Measurements from ENCODE around the gene ANG.
"Not testable (repeated sequence)": the region's sequence is repeated elsewhere in the genome, so short reads cannot be mapped to it uniquely, and the experiment has no call there.

ANG gene

DNA sequence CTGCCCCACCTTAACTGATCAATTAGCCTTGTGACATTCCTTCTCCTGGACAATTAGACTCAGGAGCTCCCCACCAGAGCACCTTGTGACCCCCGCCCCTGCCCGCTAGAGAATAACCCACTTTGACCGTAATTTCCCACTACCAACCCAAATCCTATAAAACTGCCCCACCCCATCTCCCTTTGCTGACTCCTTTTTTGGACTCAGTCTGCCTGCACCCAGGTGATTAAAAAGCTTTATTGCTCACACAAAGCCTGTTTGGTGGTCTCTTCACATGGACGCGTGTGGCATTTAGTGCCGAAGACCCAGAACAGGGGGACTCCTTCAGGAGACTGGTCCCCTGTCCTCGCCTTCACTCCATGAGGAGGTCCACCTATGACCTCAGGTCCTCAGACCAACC lies 12.4 kb downstream of the ANG start:
- DNase-seq, result not testable (repeated sequence)

DNA sequence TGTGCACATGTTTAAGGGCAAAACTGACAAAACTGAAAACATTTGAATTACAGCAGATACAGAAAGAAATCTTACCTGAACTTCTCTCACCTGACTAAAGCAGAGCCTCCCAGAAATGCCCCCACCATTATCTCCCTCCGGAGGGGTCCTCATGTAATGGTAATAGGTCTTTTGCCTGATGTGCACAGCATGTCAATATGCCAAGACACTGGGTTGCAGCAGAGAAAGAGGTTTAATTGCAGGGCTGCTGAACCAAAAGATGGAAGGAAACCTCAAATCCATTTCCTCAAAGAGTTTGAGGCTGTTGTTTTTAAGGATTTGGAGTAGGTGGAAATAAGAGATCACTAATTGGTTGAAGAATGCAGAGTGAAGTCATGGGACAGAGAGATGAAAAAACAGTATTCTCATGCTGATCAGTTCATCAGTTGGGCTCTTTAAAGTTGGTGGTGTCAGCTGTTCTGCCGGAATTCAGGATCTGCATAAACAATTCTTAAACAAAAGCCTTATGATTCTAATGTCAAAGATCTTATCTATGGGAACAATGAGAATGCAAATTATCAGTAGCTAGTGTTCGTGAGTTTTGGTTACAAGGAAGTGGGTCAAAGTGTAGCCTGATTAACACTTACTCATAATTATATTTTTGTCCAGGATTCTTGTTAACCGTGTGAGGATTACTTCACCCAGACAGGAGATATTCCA lies 18.2 kb downstream of the ANG start:
- no peak for DNase-seq

DNA sequence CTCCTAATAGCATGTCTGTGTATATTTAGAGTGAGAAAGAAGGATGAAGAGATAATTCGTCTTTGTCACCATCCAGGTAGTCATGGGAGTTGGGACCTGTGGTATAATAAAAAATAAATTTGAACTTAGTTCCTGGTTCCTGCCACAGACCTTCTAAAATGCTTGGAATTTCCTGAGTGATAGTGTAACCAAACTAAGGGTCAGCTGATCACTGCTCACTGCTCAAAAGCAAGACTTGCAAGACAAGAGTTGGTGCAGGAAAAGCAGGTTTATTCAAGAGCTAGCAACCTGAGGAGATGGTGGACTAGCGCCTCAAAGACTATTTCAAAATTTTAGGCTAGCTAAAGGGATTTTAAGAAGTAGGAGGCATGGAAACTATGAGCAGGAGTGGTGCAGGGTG lies 19.1 kb downstream of the ANG start:
- DNase-seq, result no peak

DNA sequence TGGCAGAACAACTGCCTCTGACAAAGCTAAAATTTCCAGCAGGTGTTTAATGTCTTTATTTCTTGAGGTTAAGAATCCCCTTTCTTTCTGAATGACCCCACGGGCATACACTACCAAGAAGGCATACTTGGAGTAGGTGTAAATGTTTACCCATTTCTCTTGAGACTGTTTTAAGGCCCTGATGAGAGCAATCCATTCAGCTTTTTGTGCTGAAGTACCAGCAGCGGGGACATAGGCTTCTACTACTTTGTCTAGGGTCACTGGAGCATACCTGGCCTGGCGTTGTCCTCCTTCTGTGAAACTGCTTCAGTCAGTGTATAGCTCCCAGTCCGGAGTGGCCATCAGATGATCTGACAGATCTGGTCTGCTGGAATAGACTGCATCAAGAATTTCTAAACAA lies 22.7 kb downstream of the ANG start:
- DNase-seq, result no peak

DNA sequence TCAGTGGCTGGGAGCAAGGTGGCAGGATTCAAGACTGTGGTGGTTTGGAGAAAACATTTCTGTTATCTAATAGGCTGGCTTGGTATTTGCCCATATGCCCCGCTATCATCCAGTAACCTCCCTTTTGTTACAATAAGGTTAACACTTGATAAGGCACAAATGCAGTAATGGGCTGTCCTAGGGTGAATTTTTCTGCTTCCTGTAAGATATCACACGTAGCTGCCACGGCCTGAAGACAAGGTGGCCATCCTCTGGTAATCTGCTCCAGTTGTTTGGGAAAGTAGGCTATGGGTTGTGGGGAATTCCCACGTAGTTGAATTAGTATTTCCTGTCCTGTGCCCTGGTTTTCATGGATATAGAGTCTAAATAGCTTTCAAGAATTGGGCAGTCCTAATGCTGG lies 23.1 kb downstream of the ANG start:
- no peak for DNase-seq

DNA sequence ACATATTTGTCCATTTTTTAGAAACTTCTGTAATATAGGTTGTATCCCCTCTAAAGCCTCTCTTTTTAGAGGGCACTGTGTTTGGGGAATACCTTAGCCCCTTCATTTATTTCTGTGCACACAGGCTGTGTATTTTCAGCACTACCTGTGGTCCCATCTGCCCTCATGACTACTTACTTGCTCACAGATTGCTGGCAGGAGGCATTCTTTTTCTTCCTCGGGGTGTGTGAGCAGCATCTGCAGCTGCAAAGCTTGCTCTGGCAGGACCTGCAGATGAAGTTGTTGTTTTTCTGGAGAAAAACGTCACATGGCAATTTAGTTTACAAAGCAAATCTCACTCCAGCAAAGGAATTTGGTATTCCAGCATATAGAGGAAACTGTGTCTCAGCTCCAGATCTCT lies 24.3 kb downstream of the ANG start:
- no peak for DNase-seq

DNA sequence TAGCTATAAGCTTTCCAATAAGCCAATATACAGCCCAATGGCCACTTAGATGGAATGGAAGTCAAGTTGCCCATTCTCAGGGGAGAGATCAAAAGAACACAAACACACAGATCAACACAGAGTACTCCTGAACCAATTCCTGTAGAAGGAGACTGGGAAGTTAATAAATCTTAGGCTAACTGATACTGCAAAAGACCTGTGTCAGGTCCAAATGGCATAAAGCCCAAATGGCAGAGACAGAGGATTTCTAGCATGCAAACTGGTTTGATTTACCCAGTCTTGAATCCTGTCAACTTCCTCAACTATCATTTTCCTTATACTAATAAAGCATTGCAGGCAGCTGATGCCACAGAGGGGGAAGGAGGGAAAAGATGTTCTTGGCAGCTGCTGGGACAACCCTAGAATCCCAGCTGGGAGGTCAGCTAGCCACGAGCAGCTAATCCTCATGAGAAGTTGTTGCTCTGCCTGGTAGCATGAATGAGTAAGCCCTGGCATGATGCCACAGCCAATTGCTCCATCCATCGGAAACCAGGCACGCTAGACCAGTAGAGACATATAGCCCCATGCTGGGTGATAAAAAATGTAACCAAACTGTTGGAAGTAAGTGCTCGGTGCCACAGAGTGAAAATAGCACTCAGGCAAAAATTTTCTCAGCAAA lies 26.2 kb downstream of the ANG start:
- no peak for DNase-seq

DNA sequence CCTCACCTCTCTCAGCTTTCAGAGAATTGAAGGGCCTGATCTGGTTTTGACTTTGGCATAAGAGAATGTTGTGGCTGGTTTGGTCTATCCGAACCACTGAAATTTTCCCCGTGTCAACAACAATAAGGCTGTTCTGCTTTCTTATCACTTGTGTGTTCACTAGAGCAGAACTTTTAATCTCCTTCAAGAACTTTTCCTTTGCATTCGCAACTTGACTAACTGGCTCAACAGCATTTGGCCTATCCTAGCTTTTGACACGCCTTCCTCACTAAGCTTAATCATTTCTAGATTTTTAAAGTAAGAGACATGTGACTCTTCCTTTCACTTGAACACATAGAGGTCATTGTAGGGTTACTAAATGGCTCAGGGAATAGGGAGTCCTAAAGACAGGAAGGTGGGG lies 31.2 kb downstream of the ANG start:
- DNase-seq, result no peak

DNA sequence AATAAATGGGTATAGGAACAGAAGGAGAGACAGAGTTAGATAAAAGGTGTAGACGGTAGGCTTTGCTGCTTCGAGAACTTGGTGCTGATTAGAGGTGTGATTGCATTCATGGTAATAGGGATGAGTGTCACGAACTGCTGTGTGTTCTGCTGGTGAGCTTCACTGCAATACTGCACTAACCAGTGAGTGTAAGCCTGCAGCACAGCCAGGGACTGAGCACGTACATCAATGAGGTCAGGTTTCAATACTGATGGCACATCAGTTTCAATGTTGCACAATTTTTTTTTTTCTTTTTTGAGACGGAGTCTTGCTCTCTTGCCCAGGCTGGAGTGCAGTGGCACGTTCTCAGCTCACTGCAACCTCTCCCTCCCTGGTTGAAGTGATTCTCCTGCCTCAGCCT lies 32.2 kb downstream of the ANG start:
- no peak for DNase-seq

DNA sequence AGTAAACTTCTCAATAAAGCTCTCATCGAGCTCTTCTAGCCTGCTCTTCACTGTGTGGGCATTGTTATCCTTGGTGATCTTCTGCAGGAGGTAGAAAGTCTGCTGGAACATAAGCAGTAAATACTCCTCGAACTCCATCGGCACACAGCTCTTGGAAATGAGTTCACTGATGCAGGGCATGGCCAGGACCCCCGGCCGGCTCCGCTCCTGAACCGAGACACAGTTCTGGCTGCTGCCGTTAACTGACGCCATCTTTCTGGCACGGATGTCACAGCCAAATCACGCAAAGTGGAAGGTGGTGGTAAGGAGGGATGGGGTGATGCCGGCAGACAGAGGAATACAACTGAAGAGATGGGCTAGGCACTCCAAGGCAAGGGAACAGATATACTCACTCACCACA lies 33.5 kb downstream of the ANG start:
- DNase-seq, result no peak

DNA sequence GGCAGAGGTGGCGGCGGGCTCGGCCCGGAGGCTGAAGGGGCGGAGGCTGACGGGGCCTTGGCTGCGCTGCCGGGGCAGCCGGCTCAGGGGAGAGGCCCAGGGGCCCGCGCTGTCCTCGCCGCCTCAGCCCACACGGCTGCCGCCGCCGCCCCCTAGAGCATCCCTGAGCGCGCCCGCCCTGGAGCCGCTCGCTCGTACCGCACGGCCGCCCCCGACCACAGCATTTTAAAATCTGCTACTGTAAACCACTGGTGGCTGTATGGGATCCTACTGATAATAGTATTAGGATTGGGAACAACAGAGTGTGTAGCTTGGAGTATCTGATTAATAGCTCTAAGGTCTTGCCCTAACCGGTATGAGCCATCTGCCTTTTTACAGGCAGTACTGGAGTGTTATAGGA lies 34.9 kb downstream of the ANG start:
- DNase-seq, result no peak

DNA sequence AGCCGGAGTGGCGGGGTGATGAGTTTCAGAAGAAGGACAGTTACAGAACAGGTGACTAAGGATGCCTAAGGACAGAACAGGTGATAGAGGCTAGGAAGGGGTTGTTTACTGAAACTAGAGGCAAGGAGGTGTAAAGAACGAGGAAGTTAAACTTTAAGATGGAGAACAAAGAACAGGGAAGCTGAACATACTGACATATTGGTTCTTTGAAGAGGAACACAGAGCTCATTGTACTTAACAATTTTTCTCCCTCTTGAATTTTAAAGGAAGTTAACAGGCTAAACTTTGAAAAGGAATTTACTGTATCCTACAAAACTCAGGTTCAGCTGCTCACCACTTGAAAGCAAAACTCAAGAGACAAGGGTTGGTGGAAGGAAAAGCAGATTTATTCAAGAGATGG lies 37.6 kb downstream of the ANG start:
- DNase-seq, result not testable (repeated sequence)

DNA sequence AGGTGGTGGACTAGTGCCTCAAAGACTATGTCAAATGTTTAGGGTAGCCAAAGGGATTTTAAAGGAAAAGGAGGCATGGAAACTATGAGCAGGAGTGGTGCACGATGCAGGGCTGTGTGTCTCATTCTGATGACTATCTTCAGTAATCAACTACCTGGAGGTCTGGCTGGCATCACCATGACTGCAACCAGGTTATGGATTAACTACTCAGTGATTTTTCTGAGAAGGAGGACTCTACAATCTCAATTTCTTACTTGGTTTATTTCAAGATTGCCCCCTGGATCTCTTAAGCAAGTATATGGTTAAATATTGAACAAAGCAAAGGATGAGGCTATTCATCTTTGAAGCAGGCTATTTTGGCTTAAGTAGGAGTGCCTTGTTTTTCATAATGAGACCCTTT lies 38.0 kb downstream of the ANG start:
- no peak for DNase-seq

DNA sequence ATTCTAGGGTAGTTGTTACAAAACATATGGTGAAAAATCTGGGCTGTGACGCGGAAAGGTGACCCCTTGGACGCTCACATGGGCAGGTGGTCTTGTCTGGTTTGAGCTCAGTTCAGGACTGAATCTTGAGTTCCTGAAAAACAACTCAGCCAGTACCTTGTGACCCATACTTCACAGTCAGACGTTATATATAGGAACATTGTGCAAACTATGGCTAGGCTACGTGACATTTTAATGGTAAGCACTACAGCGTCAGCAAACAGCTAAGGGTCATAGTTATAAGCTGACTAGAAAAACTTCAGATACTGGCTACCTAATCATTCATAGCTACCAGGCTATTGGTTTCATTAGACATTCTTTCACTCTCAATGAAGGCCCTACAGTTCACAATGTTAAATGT lies 42.3 kb downstream of the ANG start:
- DNase-seq, result no peak

DNA sequence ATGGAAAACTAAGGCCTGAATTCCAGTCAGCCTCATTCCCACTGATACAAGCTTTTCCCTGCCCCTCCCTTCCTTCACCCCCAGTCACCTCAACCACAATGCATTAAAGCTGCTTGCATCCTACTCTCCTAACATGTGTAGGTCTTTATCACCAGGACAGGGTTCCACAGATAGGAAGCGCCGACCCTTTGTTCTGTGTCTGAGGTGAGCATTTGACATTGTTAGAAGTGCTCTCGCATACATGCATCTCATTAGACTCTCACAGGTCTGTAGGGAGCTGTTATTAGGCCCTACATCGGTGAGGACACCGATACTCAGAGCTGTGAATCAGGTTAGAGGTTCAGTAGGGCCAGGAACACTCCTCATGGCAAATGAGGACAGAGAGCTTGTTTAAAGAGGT lies 43.9 kb downstream of the ANG start:
- no peak for DNase-seq

DNA sequence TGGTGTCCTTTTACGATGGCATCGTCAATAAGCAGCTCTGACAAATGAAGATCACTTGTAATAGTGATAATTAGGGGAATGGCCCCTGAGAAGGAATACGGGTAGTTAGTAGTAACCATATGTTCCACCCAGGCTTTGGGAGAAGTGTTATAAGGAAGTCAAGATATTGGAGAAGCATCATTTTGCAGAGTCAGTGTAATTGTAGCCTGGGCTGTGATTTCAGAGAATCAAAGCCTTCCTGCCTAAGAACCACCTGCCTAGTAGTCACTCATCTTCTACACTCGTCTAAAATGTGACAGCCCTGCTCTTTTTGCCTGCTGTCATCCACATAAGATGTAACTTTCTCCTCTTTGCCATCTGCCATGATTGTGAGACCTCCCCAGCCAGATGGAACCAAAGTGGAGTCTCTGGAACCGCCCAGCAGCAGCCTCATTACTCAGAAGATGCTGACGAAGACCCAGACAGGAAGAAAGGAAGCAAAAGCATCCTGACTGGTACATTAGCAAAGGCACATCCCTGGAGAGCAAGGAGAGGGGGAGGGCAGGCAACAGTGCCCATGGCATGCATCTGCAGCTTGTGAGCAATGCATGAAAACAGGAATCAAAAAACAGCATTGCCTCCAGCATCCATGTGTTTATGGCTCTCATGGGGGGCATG lies 44.5 kb downstream of the ANG start:
- DNase-seq, result no peak

DNA sequence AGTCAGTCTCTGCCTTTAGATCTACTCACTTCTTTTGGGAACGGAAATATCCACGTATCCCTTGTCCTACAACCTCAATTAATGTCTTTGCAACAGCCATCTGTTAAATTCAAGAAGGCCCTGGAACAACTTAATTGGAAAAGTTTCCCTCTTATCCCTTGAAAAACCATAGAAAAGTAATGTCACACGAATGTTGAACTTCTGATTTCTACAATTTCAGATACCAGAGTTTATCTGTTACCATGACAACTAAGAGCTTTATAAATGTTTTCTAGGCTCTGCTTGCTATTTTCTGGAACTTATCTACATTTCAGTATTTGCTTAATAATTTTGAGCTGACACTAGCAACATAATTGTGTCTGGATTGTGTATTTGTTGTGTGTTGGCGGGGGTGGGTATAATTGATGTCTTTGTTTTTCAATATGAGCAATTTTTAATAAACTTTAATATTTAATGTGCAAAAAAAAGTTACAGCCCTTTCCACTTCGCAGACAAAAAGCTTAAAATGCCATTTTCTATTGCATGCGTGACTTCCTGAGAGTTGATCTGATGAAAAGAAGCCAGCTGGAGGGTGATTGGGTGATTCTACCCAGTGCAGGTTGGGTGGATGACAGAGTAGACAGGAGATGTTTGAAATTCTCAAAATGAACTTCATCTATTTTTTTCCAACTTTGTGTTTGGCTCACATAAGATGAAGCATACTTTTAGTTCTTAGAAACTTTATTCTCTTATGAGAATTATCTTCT lies 45.3 kb downstream of the ANG start:
- DNase-seq, result no peak

DNA sequence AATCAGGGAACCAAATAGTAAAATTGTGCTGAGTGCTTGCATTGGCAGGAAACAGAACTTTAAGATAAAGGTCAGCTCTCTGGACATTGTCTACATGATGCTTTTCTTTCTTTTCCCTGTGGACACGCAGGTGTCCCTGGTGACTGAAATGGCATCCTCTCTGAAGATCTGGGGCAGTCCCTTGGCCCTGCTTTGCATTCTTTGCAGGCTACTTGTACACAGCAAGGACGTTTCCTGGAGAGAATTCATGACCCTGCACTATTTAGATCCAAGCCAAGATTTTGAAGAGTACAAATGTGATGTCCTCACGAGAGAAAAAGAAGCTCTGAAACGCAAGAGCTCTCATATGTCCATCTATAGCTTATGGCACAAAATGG lies 45.9 kb downstream of the ANG start:
- DNase-seq, result no peak

DNA sequence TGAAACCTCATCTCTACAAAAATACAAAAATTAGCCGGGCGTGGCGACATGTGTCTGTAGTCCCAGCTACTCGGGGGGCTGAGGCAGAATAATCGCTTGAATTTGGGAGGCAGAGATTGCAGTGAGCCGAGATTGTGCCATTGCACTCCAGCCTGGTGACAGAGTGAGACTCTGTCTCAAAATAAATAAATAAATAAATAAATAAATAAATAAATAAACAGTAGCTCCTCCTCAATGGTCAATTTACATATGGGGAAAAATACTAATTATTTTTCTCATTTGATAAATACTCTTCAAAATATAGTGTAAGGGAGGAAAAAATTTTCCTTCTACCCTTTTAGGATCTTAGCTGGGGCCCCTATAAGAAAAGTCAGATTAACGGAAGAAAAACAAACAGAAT lies 49.7 kb downstream of the ANG start:
- not testable (repeated sequence) for DNase-seq

DNA sequence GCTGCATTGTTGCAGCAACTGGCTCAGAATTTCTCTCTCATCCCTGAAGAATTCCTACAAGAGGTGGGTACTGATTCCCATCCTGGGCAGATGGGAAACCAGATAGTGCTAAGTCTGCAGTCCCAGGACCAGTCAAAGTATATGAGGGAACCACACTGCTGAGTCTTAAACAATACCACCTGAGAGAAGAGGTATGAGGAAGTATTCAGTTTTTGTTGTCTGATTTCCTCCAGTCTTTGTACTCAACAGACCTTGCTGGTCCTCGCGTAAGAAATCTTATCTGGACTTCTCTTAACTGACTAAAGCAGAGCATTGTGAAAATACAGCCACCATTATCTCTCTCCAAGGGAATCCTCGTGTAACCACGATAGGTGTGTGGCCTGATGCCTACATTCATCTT lies 53.6 kb downstream of the ANG start:
- DNase-seq, result no peak

DNA sequence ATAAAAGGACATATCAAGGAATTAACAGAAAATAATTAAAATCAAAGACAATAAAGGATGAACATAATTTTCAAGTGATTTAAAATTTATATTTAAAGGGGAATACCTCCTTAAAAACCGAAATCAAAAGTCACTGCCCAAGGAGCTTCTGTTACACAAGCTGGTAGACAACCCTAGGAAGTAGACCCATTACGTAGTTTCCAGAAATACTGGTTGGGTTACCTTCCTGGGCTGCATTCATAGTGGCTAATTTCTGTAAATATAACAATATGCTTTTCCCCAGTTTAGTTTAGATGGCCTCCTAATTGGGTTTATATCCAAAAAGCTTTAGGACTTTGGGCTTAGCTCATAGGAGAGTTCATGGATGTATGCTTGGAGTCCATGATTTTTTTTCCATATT lies 55.0 kb downstream of the ANG start:
- DNase-seq, result no peak
